ENCODE data around the gene TUFT1.

DNA sequence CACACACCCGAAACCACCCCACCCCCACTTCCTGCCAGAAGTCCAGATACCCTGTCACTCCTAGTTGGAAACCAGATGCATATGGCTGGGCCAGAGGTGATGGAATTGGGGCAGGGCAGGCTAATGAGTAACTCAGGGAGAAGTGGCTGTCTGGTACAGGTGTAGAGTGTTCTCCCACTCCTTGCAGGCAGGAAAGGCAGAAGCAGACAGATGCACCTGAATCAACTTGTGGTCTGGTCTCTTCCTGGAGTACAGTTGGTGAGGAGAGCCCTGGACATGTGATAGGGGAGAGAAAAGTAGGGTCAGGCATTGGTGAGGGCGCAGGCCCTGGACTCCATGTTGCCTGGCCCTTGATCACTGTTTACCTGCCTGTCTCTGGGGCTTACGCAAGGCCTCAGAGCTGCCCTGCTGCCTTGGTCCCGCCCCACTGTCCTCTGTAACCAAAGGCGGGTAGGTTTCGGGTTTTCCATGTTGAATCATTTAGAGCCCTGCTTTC lies 26.4 kb upstream of the TUFT1 start:
- TF ChIP-seq POLR2A (IDR thresholded peaks at IDR 0.05; ENCODE audit: low read depth, low read length) = no peak
- TF ChIP-seq POLR2AphosphoS5 (IDR thresholded peaks at IDR 0.05; ENCODE audit: low read depth, low read length) = no peak

All from GM12892 (cell line).